Heart left ventricle (tissue), 16 donors: Measurements from ENCODE around the gene C16orf92. TPM values are rescaled to one million over a fixed set of nuclear protein-coding genes. Genes with fewer than 3 reads are reported as not detected.
A peak's percentile ranks its signal among the peaks of the same experiment; 100 is the strongest.

Source experiments
- ATAC-seq, 4 donors: fragments of 200-7000 bp; cut with Tn5 transposase; one replicate each; pipeline ENCODE4 v1.9.1; 2020 to 2022; ENCODE audit warnings: moderate library complexity in 4 of 4, mild to moderate bottlenecking in 3 of 4, moderate number of reproducible peaks in 1 of 4
- DNase-seq, 5 donors: peaks; one replicate each; pipeline ENCODE4 v3.0.0-alpha.2; 2020
- H3K27ac ChIP-seq, 12 donors: fragments of 200-600 bp; sonication (generic) in 4 of 12; one replicate each; pipeline versions ENCODE4 v1.5.0 to v1.8.0; 2016 to 2022; ENCODE audit warnings: mild to moderate bottlenecking in 2 of 12
- H3K27me3 ChIP-seq, 9 donors: fragments of 200-600 bp; sonication (generic) in 2 of 9; one replicate each; pipeline versions ENCODE4 v1.5.1 to v1.8.0; 2016 to 2022; ENCODE audit warnings: mild to moderate bottlenecking in 3 of 9
- H3K36me3 ChIP-seq, 9 donors: fragments of 200-600 bp; sonication (generic) in 2 of 9; one replicate each; pipeline versions ENCODE4 v1.5.0 to v1.8.0; 2018 to 2022; ENCODE audit warnings: mild to moderate bottlenecking in 2 of 9
- H3K4me1 ChIP-seq, 12 donors: fragments of 200-600 bp; sonication (generic) in 4 of 12; one replicate each; pipeline versions ENCODE4 v1.5.0 to v1.8.0; 2016 to 2022; ENCODE audit warnings: mild to moderate bottlenecking in 3 of 12
- H3K4me3 ChIP-seq, 12 donors: fragments of 200-600 bp; sonication (generic) in 4 of 12; one replicate each; pipeline versions ENCODE4 v1.5.0 to v1.8.0; 2017 to 2022; ENCODE audit warnings: mild to moderate bottlenecking in 9 of 12, moderate library complexity in 4 of 12
- H3K9me3 ChIP-seq, 12 donors: fragments of 200-600 bp; sonication (generic) in 4 of 12; one replicate each; pipeline versions ENCODE4 v1.5.0 to v1.8.0; 2016 to 2022; ENCODE audit warnings: mild to moderate bottlenecking in 1 of 12
- POLR2A ChIP-seq, 2 donors: fragments of 450-650 bp; IDR thresholded peaks; one replicate each; pipeline ENCODE4 v1.6.1; 2017; ENCODE audit warnings: antibody characterized with exemption in 2 of 2, mild to moderate bottlenecking in 2 of 2, moderate library complexity in 2 of 2
- WGBS, 4 donors: extraction: QIAGEN DNeasy Blood & Tissue Kit in 2 of 4; methylation state at CpG; one replicate each; pipeline versions ENCODE4 v1.1.5 to v1.1.7; 2013 to 2018; 5-methylcytosine and 5-hydroxymethylcytosine counted together
- intact Hi-C, 10 donors: fragments of 100-400 bp; cut with DNase I; formaldehyde crosslinking; loops; one replicate each; pipeline versions ENCODE4 v1.11.1 to v1.14.2; 2022
- polyA plus RNA-seq, 2 donors: library from polyadenylated mRNA; stranded (reverse); fragments of 200-250 nt; gene quantifications; one replicate each; pipeline ENCODE4 v1.2.3, GENCODE V29; 2013
- total RNA-seq, 9 donors: library from RNA; depleted of rRNA in 2 of 9; stranded (reverse); fragments of >200 nt in 2 of 9; fragmentation: NEBNext Ultra II Directional in 3 of 9; extraction: Animal tissue kit (Norgen Biotek cat#: 25700) in 3 of 9; gene quantifications; one replicate each; pipeline versions ENCODE4 v1.1.0 to v1.2.4, GENCODE V29; 2016 to 2023
- TF ChIP-seq, protein P1 (sequence below), 12 donors: fragments of 200-600 bp; sonication (generic) in 4 of 12; IDR thresholded peaks; one replicate each; pipeline versions ENCODE4 v1.5.0 to v1.8.0; 2018 to 2022; ENCODE audit warnings: antibody characterized with exemption in 12 of 12, mild to moderate bottlenecking in 5 of 12
- donor health status: ischemic (EF 13 %, LVEDD 7.1; RV severe dilation, severe dysfunction).
- donor health status: healthy with polysubstance abuse.
- donor health status: DM: no; HTN: yes; CAD: no.
- donor health status: DM: no; HTN: no; CAD: no.
- donor health status: ischemic (EF 25% LVEDD 6.9; RV normal size, moderate dysfunction).
- donor health status: ischemic (EF 25% LVEDD 5.7; RV mildly dilated, moderate dysfunction).
- donor health status: healthy.
- donor health status: DM: yes; HTN: yes; CAD: no.
- donor health status: ischemic (EF 35%, LVEDD 5.7; RV mildly dilated, moderate dysfunction).
- donor health status: nonischemic (EF 11% LVEDD 7.7; RV severe dilation, severe dysfunction).
- donor health status: DM: yes; HTN: yes; CAD: no.
- donor health status: PGD.
- donor health status: ischemic (EF 29% LVEDD 5.4; RV normal size, mild dysfunction).
- donor health status: nonischemic (EF 23%, LVEDD 6.1; RV moderate dilation, normal function).

The C16orf92 gene
- total and polyA plus RNA-seq, 11 donors = not detected

DNA sequence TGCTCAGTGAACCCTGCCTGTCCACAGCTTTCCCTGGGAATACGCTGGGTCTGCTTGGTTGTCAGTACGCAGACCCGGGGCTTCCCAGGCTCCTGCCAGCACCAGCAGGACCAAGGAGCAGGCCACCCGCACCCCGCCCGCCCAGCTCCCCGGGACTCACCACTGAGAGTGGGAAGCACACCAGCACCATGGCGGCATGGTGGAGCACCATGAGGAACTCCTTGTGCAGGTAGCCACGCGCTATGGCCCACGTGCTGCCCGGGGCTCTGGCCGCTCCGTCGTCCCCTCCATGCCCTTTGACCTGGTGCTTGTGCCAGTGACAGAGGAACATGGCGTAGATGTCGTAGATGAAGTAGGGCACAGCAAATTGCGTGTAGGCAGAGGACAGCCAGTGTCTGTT lies 3.5 kb downstream of the C16orf92 start:
- TF ChIP-seq POLR2A (IDR thresholded peaks at IDR 0.05) = no peak
- TF ChIP-seq, protein P1, sequence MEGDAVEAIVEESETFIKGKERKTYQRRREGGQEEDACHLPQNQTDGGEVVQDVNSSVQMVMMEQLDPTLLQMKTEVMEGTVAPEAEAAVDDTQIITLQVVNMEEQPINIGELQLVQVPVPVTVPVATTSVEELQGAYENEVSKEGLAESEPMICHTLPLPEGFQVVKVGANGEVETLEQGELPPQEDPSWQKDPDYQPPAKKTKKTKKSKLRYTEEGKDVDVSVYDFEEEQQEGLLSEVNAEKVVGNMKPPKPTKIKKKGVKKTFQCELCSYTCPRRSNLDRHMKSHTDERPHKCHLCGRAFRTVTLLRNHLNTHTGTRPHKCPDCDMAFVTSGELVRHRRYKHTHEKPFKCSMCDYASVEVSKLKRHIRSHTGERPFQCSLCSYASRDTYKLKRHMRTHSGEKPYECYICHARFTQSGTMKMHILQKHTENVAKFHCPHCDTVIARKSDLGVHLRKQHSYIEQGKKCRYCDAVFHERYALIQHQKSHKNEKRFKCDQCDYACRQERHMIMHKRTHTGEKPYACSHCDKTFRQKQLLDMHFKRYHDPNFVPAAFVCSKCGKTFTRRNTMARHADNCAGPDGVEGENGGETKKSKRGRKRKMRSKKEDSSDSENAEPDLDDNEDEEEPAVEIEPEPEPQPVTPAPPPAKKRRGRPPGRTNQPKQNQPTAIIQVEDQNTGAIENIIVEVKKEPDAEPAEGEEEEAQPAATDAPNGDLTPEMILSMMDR (IDR thresholded peaks at IDR 0.05) = no peak
- H3K4me3 ChIP-seq = no peak overlapping the region
- ATAC-seq (no peak), DNase-seq (no peak)
- peaks cover 0 to 12% (median 4%) of the 10 kb centered on the region in 12 donors for H3K4me1 ChIP-seq
- 81 to 89% (median 85%) methylated on average over 6 to 18 of the region's 18 CpGs for WGBS, 4 donors
- intact Hi-C loops = loop anchor here in 3 of 10 donors (5.0 to 10.0 kb wide), 3 partner anchors 154 to 322 kb away; partner anchors contain the start of gene CDIPT (in 1 of the 3)
- H3K27me3 ChIP-seq = peaks cover 7 to 56% (median 34%) of the 10 kb centered on the region in 9 donors
- H3K27ac ChIP-seq = no peak overlapping the region
- no peaks in the 10 kb centered on the region for H3K9me3 ChIP-seq
- no peaks in the 10 kb centered on the region for H3K36me3 ChIP-seq

DNA sequence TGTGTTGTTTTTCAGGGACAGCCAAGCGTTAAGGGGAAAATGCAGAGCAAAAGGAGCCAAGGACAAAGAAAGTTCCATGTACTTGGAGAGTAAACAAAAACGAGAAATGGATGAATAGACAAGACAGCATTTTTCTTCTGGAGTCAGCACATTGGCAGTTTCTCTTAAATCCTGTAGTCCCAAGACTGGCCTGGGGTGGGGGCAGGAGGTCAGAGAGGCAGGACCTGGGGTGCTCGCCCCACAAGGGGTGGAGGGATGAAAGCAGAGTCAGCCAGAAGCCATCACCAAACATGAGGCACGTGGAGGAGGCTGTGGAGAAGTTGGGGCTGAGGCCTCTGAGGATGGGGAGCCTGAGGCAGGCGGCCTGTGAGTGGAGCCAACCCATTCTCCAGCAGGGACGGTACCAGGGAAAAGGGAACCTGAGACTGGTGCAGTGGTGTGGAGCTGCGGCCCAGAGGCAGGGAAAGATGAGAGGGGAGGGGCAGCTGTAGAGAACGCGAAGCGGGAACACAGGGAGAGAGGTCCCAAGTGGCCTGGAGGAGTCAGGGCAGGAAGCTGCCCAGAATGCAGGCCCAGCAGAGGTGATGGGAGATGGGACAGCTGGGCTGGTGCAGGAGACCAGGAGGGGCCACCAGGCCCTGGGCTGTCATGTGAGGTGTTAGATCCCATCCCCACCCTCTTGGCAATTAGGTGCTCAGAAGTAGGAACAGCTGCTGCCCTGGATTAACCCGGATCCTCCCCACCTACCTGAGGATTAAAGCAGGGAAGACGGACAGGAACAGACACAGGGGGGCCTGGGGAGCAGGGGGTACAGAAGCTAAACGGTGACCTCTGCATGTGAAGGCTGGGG lies 4.8 kb downstream of the C16orf92 start:
- Histone ChIP-seq H3K27ac (no peak overlapping the region), H3K9me3 (no peaks in the 10 kb centered on the region), H3K4me1 (peaks cover 0 to 11% (median 0%) of the 10 kb centered on the region in 12 donors), H3K36me3 (no peaks in the 10 kb centered on the region), H3K27me3 (peaks cover 15 to 69% (median 48%) of the 10 kb centered on the region in 9 donors), H3K4me3 (no peak overlapping the region)
- no peak for ATAC-seq
- WGBS, 4 donors = 36 to 44% (median 39%) methylated on average over 12 to 13 of the region's 13 CpGs
- intact Hi-C loops = loop anchor here in 3 of 10 donors (5.0 to 10.0 kb wide), 3 partner anchors 156 to 323 kb away; partner anchors contain the start of gene CDIPT (in 1 of the 3)
- no peak for DNase-seq
- TF ChIP-seq, protein P1 (IDR thresholded peaks at IDR 0.05) = no peak
- no peak for TF ChIP-seq POLR2A (IDR thresholded peaks at IDR 0.05)

DNA sequence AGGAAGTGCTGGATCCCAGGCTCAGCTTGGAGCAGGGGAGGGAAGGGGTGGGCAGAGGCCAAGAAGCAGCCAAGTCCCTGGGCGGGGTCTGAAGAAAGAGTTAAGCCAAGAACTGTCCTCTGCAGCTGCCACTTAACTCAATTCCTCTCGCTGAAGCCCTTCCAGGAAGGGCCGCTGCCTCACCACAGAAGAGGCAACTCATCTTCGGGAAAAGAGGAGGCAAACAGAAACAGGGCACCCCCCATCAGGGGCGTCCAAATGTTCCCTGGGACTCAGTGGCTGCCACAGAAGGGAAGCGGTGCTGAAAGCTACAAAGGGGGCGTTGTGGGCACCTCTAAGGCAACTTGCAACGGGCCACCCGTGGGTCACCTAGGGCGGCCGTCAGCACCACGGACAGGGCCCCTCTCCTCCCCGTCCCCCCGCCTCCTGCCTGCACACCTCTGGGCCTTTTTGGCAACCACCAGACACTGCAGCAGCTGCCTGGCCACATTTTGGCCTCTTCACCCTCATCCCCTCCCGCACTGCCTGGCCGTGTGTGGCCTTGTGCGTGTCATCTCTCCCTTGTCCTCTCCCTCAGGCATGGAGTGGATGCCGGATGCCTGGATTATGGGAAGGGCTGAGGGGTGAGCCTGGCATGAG lies 5.6 kb downstream of the C16orf92 start:
- ATAC-seq (peak in 3 of 4 donors; percentile 46 to 75 (median 51)), DNase-seq (peak in 1 of 5 donors; percentile 21)
- WGBS, 4 donors = 11 to 15% (median 14%) methylated on average over 11 to 18 of the region's 18 CpGs
- Histone ChIP-seq H3K36me3 (no peaks in the 10 kb centered on the region), H3K9me3 (no peaks in the 10 kb centered on the region), H3K4me1 (peaks cover 0 to 11% (median 0%) of the 10 kb centered on the region in 12 donors), H3K27ac (no peak overlapping the region), H3K4me3 (no peak overlapping the region), H3K27me3 (peaks cover 23 to 77% (median 55%) of the 10 kb centered on the region in 9 donors)
- intact Hi-C loops = loop anchor here in 3 of 10 donors (5.0 to 10.0 kb wide), 3 partner anchors 156 to 324 kb away; partner anchors contain the start of gene CDIPT (in 1 of the 3)
- TF ChIP-seq, protein P1 (IDR thresholded peaks at IDR 0.05) = no peak
- TF ChIP-seq POLR2A (IDR thresholded peaks at IDR 0.05) = no peak
